KMS-11 (cell line): ENCODE data around the gene SASH1.

Experiments
- H2AFZ ChIP-seq: fragments of 200-600 bp; sonication (generic); 2 replicates; pipeline ENCODE4 v1.6.1; 2016; ENCODE audit warnings: antibody characterized with exemption, mixed run types, low read depth
- H3K27ac ChIP-seq: fragments of 200-600 bp; sonication (generic); 2 replicates; pipeline ENCODE4 v1.6.1; 2016; ENCODE audit warnings: mild to moderate bottlenecking, mixed run types
- H3K27me3 ChIP-seq: fragments of 200-600 bp; sonication (generic); 2 replicates; pipeline ENCODE4 v1.6.1; 2017; ENCODE audit warnings: mild to moderate bottlenecking, low read depth, mixed run types, moderate library complexity; ENCODE audit not compliant: insufficient read depth
- H3K36me3 ChIP-seq: fragments of 200-600 bp; sonication (generic); 2 replicates; pipeline ENCODE4 v1.6.1; 2017; ENCODE audit warnings: mild to moderate bottlenecking, mixed run types; ENCODE audit not compliant: insufficient read depth
- H3K4me1 ChIP-seq: fragments of 200-600 bp; sonication (generic); 2 replicates; pipeline ENCODE4 v1.6.1; 2016; ENCODE audit warnings: mild to moderate bottlenecking, low read depth, mixed run types; ENCODE audit not compliant: poor library complexity, severe bottlenecking
- H3K4me2 ChIP-seq: fragments of 200-600 bp; sonication (generic); 2 replicates; pipeline ENCODE4 v1.7.0; 2016; ENCODE audit warnings: mild to moderate bottlenecking, mixed run types
- H3K4me3 ChIP-seq: fragments of 200-600 bp; sonication (generic); IDR thresholded peaks from 2 replicates; pipeline ENCODE4 v1.6.1; 2017; ENCODE audit warnings: low read depth, low read length, mixed read lengths; ENCODE audit not compliant: insufficient read depth
- H3K79me2 ChIP-seq: fragments of 200-600 bp; sonication (generic); 2 replicates; pipeline ENCODE4 v1.6.1; 2016; ENCODE audit warnings: low read depth, mixed run types; ENCODE audit not compliant: insufficient read depth
- H3K9ac ChIP-seq: fragments of 200-600 bp; sonication (generic); 2 replicates; pipeline ENCODE4 v1.6.1; 2016; ENCODE audit warnings: mild to moderate bottlenecking, mixed run types
- H4K20me1 ChIP-seq: fragments of 200-600 bp; sonication (generic); 2 replicates; pipeline ENCODE4 v1.6.1; 2016; ENCODE audit warnings: mild to moderate bottlenecking, mixed run types; ENCODE audit not compliant: insufficient read depth
- CTCF ChIP-seq: fragments of 200-600 bp; sonication (generic); conservative IDR thresholded peaks from 2 replicates; pipeline ENCODE4 v1.6.1; 2017; ENCODE audit warnings: low read depth, mild to moderate bottlenecking, antibody characterized with exemption, low read length, moderate library complexity, mixed read lengths

Gene SASH1

GRCh38 chr6:148593130-148593812 is 250.6 kb downstream of the SASH1 start:
- Histone ChIP-seq H3K79me2 (no peaks in the 10 kb centered on the region), H3K36me3 (no peaks in the 10 kb centered on the region), H4K20me1 (no peaks in the 10 kb centered on the region), H3K4me2 (no peak overlapping the region), H2AFZ (no peak overlapping the region), H3K27me3 (no peaks in the 10 kb centered on the region), H3K4me3 (no peak overlapping the region), H3K4me1 (no peaks in the 10 kb centered on the region), H3K27ac (no peak overlapping the region), H3K9ac (no peak overlapping the region)
- TF ChIP-seq CTCF: no peak

- Histone ChIP-seq H2AFZ (no peak overlapping the region), H3K36me3 (no peaks in the 10 kb centered on the region), H3K4me2 (no peak overlapping the region), H3K27ac (no peak overlapping the region), H3K4me1 (no peaks in the 10 kb centered on the region), H4K20me1 (no peaks in the 10 kb centered on the region), H3K79me2 (no peaks in the 10 kb centered on the region), H3K4me3 (no peak overlapping the region), H3K27me3 (no peaks in the 10 kb centered on the region), H3K9ac (no peak overlapping the region)
- TF ChIP-seq CTCF: no peak
These were observed 251.2 kb downstream of the SASH1 start for GRCh38 chr6:148593813-148594170.

- no peak overlapping the region for H3K27ac ChIP-seq
- H3K4me1 ChIP-seq: no peaks in the 10 kb centered on the region
- H4K20me1 ChIP-seq: no peaks in the 10 kb centered on the region
- no peak overlapping the region for H3K4me3 ChIP-seq
- H3K4me2 ChIP-seq: no peak overlapping the region
- H2AFZ ChIP-seq: no peak overlapping the region
- H3K27me3 ChIP-seq: no peaks in the 10 kb centered on the region
- no peaks in the 10 kb centered on the region for H3K79me2 ChIP-seq
- TF ChIP-seq CTCF: no peak
- no peaks in the 10 kb centered on the region for H3K36me3 ChIP-seq
- no peak overlapping the region for H3K9ac ChIP-seq
These were observed 252.9 kb downstream of the SASH1 start for GRCh38 chr6:148595550-148595949.

GRCh38 chr6:148596891-148597455 is 254.3 kb downstream of the SASH1 start:
- Histone ChIP-seq H2AFZ (no peak overlapping the region), H4K20me1 (no peaks in the 10 kb centered on the region), H3K36me3 (no peaks in the 10 kb centered on the region), H3K4me3 (no peak overlapping the region), H3K9ac (no peak overlapping the region), H3K4me2 (no peak overlapping the region), H3K27me3 (no peaks in the 10 kb centered on the region), H3K4me1 (no peaks in the 10 kb centered on the region), H3K79me2 (no peaks in the 10 kb centered on the region), H3K27ac (no peak overlapping the region)
- TF ChIP-seq CTCF: no peak
